SH-SY5Y (cell line): Measurements from ENCODE around the gene ANXA11.

Source experiments
- GATA2 ChIP-seq: IDR thresholded peaks from 2 replicates; pipeline ENCODE4 v1.6.1; 2011; ENCODE audit warnings: mild to moderate bottlenecking, low read depth, low read length
- GATA3 ChIP-seq: IDR thresholded peaks from 2 replicates; pipeline ENCODE4 v1.6.1; 2011; ENCODE audit warnings: low read depth, mild to moderate bottlenecking, low read length, moderate library complexity

Gene ANXA11

GRCh38 chr10:80200259-80200658 is 5.1 kb downstream of the ANXA11 start:
- TF ChIP-seq GATA2 (no peak), GATA3 (no peak)

- TF ChIP-seq GATA3: no peak
- no peak for TF ChIP-seq GATA2
Measured at GRCh38 chr10:80199828-80200227, 5.5 kb downstream of the ANXA11 start.

- TF ChIP-seq GATA2 (no peak), GATA3 (no peak)
Measured at GRCh38 chr10:80197972-80198916, 7.1 kb downstream of the ANXA11 start.

- no peak for TF ChIP-seq GATA3
- no peak for TF ChIP-seq GATA2
Measured at GRCh38 chr10:80196950-80197315, 8.4 kb downstream of the ANXA11 start.

GRCh38 chr10:80196270-80196949 is 8.9 kb downstream of the ANXA11 start:
- TF ChIP-seq GATA3 (no peak), GATA2 (no peak)

GRCh38 chr10:80195046-80195574 is 10.2 kb downstream of the ANXA11 start:
- TF ChIP-seq GATA2: no peak
- TF ChIP-seq GATA3: no peak

GRCh38 chr10:80194373-80195045 is 10.8 kb downstream of the ANXA11 start:
- TF ChIP-seq GATA2 (no peak), GATA3 (no peak)

- TF ChIP-seq GATA2 (no peak), GATA3 (no peak)
Measured at GRCh38 chr10:80192553-80192952, 12.8 kb downstream of the ANXA11 start.

GRCh38 chr10:80191589-80192270 is 13.6 kb downstream of the ANXA11 start:
- no peak for TF ChIP-seq GATA2
- no peak for TF ChIP-seq GATA3

GRCh38 chr10:80188713-80189112 is 16.6 kb downstream of the ANXA11 start:
- no peak for TF ChIP-seq GATA2
- no peak for TF ChIP-seq GATA3

GRCh38 chr10:80187465-80188409 is 17.6 kb downstream of the ANXA11 start:
- no peak for TF ChIP-seq GATA3

GRCh38 chr10:80187060-80187459 is 18.3 kb downstream of the ANXA11 start:
- TF ChIP-seq GATA2: no peak
- TF ChIP-seq GATA3: no peak
